ENCODE results near the gene MAP3K8.
"Not testable (repeated sequence)": the region's sequence is repeated elsewhere in the genome, so short reads cannot be mapped to it uniquely, and the experiment has no call there.

The MAP3K8 gene

GRCh38 chr10:30420766-30421165 is 13.2 kb upstream of the MAP3K8 start:
- H3K4me3 ChIP-seq (replicated peaks; ENCODE audit: low read depth, low read length) = no peak overlapping the region
- TF ChIP-seq, protein P1, sequence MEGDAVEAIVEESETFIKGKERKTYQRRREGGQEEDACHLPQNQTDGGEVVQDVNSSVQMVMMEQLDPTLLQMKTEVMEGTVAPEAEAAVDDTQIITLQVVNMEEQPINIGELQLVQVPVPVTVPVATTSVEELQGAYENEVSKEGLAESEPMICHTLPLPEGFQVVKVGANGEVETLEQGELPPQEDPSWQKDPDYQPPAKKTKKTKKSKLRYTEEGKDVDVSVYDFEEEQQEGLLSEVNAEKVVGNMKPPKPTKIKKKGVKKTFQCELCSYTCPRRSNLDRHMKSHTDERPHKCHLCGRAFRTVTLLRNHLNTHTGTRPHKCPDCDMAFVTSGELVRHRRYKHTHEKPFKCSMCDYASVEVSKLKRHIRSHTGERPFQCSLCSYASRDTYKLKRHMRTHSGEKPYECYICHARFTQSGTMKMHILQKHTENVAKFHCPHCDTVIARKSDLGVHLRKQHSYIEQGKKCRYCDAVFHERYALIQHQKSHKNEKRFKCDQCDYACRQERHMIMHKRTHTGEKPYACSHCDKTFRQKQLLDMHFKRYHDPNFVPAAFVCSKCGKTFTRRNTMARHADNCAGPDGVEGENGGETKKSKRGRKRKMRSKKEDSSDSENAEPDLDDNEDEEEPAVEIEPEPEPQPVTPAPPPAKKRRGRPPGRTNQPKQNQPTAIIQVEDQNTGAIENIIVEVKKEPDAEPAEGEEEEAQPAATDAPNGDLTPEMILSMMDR (IDR thresholded peaks at IDR 0.05; ENCODE audit: low read depth, low read length, missing control alignments) = no peak
- DNase-seq (ENCODE audit: extremely low read depth, low read depth) = no peak

- H3K4me3 ChIP-seq (replicated peaks; ENCODE audit: low read depth, low read length) = no peak overlapping the region
- TF ChIP-seq, protein P1 (IDR thresholded peaks at IDR 0.05; ENCODE audit: low read depth, low read length, missing control alignments) = no peak
- no peak for DNase-seq (ENCODE audit: extremely low read depth, low read depth)
Observed at GRCh38 chr10:30422151-30422695, 11.8 kb upstream of the MAP3K8 start.

DNA sequence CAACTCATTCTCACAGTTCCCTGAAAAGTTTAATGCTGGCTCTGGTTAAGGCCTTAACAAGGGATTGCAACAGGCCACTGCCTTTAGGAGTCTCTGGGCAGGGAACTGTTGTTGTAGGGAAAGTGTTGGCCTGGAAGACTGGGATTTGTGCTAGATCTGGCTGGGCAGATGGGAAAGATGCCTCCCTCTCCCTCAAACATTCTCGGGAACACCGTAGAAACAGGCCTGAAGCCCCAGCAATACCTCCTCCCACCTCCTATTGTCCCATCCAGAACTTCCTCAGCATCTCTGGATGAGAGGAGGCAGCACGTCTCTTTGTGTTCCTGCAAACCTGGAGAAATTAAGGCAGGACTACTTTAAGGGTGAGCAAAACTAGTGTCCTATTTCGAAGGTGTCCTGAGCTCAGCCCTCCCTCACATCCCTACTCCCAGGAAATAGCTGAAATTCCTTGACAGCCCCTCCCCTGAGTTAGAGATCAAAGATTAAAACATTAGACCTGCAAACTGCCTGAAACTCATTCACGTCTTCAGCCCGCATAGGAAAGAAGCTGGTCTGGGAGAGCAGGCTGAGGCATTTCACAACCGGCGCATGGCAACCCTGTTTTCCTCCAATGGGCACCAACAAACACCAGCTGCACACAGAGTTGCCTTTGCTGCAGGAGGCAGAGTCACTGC is 10.9 kb upstream of the MAP3K8 start:
- no peak for DNase-seq (ENCODE audit: extremely low read depth, low read depth)
- TF ChIP-seq, protein P1 (IDR thresholded peaks at IDR 0.05; ENCODE audit: low read depth, low read length, missing control alignments) = no peak
- H3K4me3 ChIP-seq (replicated peaks; ENCODE audit: low read depth, low read length) = no peak overlapping the region

GRCh38 chr10:30423655-30424275 is 10.2 kb upstream of the MAP3K8 start:
- not testable (repeated sequence) for H3K4me3 ChIP-seq (replicated peaks; ENCODE audit: low read depth, low read length); DNase-seq (ENCODE audit: extremely low read depth, low read depth)

DNA sequence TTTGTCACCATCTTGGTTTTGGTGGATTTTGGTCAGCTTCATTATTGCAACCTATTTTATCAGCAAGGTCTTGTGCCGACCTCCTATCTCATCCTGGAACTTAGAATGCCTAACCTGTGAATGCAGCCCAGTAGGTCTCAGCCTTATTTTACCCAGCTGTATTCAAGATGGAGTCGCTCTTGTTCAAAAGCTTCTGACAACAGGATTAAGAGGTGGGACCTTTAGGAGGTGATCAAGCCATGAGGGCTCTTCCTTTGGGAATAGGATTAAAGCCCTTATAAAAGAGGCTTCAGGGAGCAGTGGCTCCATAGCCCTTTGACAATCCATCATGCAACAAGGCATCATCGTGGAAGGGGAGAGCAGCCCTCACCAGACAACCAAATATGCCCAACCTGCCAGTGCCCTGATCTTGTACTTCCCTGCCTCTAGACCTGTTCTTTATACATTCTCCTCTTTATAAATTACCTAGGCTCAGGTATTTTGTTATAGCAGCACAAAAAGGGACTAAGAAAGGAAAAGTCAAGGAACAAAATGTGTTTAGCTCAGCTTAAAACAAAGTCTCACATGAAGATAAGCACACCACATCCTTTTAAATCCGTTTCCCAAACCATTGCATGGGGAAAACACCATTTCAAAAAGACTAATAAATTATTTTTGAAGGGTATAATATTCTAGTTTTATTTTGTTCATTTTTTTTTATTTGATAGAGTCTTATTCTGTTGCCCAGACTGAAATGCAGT is 8.5 kb upstream of the MAP3K8 start:
- no peak overlapping the region for H3K4me3 ChIP-seq (replicated peaks; ENCODE audit: low read depth, low read length)
- DNase-seq (ENCODE audit: extremely low read depth, low read depth) = no peak
- TF ChIP-seq, protein P1 (IDR thresholded peaks at IDR 0.05; ENCODE audit: low read depth, low read length, missing control alignments) = no peak

- TF ChIP-seq, protein P1 (IDR thresholded peaks at IDR 0.05; ENCODE audit: low read depth, low read length, missing control alignments) = no peak
- H3K4me3 ChIP-seq (replicated peaks; ENCODE audit: low read depth, low read length) = no peak overlapping the region
- no peak for DNase-seq (ENCODE audit: extremely low read depth, low read depth)
Observed at GRCh38 chr10:30430544-30431298, 3.3 kb upstream of the MAP3K8 start.
